ENCODE measurements around the gene TRAIP.

DNA sequence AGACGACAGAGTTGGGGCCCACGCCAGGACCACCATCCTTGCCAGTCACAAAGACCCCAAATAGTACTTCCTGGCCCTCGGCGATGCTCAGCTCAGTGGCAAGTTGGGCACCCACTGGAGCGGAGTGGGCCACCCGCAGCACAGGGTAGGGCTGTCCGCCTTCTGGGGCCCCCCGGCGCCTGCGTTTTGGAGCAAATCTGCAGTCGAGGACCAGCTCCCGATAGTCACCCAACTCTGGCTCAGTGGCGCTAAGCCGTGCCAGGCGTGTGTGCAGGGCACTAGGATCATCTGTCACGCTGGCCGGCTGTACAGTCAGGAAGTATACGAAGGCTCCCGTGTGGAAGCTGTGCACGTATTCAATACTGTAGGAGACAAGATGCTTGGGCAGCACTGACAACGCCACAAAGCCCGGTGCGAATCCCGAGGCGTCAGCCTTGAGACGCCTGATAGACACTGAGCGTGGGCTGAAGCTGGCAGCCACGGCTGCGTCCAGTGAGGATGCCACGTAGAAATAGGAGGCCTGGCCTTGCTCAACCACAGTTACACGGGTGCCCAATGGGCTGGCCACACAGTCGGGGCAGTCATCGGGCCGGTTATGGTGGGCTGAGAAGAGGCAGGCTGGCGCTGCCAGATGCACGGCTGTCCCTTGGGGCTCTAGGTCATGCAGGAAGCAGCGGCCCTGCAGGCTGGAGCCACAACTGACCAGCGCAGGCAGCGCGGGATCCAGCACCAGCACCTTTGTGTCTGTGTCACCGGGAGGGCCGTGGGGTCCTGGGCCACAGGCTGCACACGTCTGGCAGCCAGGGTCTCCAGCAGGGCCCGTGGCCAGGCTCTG lies 46.4 kb upstream of the TRAIP start:
- TF ChIP-seq, protein P1, sequence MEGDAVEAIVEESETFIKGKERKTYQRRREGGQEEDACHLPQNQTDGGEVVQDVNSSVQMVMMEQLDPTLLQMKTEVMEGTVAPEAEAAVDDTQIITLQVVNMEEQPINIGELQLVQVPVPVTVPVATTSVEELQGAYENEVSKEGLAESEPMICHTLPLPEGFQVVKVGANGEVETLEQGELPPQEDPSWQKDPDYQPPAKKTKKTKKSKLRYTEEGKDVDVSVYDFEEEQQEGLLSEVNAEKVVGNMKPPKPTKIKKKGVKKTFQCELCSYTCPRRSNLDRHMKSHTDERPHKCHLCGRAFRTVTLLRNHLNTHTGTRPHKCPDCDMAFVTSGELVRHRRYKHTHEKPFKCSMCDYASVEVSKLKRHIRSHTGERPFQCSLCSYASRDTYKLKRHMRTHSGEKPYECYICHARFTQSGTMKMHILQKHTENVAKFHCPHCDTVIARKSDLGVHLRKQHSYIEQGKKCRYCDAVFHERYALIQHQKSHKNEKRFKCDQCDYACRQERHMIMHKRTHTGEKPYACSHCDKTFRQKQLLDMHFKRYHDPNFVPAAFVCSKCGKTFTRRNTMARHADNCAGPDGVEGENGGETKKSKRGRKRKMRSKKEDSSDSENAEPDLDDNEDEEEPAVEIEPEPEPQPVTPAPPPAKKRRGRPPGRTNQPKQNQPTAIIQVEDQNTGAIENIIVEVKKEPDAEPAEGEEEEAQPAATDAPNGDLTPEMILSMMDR (IDR thresholded peaks at IDR 0.05) = no peak
- no peak for TF ChIP-seq POLR2AphosphoS5 (IDR thresholded peaks at IDR 0.05)

All from prostate gland (tissue), 2 donors.